HG03097 (cell line): ENCODE measurements around the gene GORAB.

Experiments used
- ATAC-seq: cut with Tn5 transposase; IDR thresholded peaks from one replicate; pipeline ENCODE4 v1.9.1; 2021; ENCODE audit not compliant: unreplicated experiment, low FRiP score

Gene GORAB

GRCh38 chr1:170537798-170538503, 6.0 kb downstream of the GORAB start:
- ATAC-seq = no peak

GRCh38 chr1:170538687-170539086, 6.7 kb downstream of the GORAB start:
- no peak for ATAC-seq

- no peak for ATAC-seq
These were observed 7.2 kb downstream of the GORAB start for GRCh38 chr1:170539154-170539553.

GRCh38 chr1:170544624-170545023, 12.7 kb downstream of the GORAB start:
- no peak for ATAC-seq

GRCh38 chr1:170545476-170545875, 13.5 kb downstream of the GORAB start:
- ATAC-seq = no peak

- ATAC-seq = no peak
These were observed 15.3 kb downstream of the GORAB start for GRCh38 chr1:170547255-170547654.

- ATAC-seq = no peak
These were observed 16.5 kb downstream of the GORAB start for GRCh38 chr1:170548497-170548896.

GRCh38 chr1:170555370-170555769, 23.4 kb downstream of the GORAB start:
- no peak for ATAC-seq

- no peak for ATAC-seq
These were observed 25.0 kb downstream of the GORAB start for GRCh38 chr1:170556917-170557316.

- ATAC-seq = no peak
These were observed 26.8 kb downstream of the GORAB start for GRCh38 chr1:170558731-170559130.

- no peak for ATAC-seq
These were observed 27.2 kb downstream of the GORAB start for GRCh38 chr1:170559166-170559565.

- ATAC-seq = no peak
These were observed 28.8 kb downstream of the GORAB start for GRCh38 chr1:170560681-170561285.

- no peak for ATAC-seq
These were observed 30.8 kb downstream of the GORAB start for GRCh38 chr1:170562646-170563338.

- no peak for ATAC-seq
These were observed 35.2 kb downstream of the GORAB start for GRCh38 chr1:170567214-170567613.

- no peak for ATAC-seq
These were observed 36.2 kb downstream of the GORAB start for GRCh38 chr1:170568197-170568596.

- no peak for ATAC-seq
These were observed 45.0 kb downstream of the GORAB start for GRCh38 chr1:170576980-170577379.

- ATAC-seq = no peak
These were observed 46.4 kb downstream of the GORAB start for GRCh38 chr1:170578359-170578758.

- no peak for ATAC-seq
These were observed 48.9 kb downstream of the GORAB start for GRCh38 chr1:170580636-170581440.

GRCh38 chr1:170583186-170583585, 51.2 kb downstream of the GORAB start:
- no peak for ATAC-seq

- ATAC-seq = no peak
These were observed 54.6 kb downstream of the GORAB start for GRCh38 chr1:170586321-170587252.
